Left ventricle myocardium inferior (tissue), 1 donor: ENCODE data around the gene KLHL40. TPM values are rescaled to one million over a fixed set of nuclear protein-coding genes. Genes with fewer than 3 reads are reported as not detected.

Experiments used
- DNase-seq: peaks from one replicate; pipeline ENCODE4 v3.0.0-alpha.2; 2020
- H3K27ac ChIP-seq: fragments of 200-600 bp; replicated peaks from 2 replicates; pipeline ENCODE4 v1.8.0; 2021
- H3K27me3 ChIP-seq: fragments of 200-600 bp; 2 replicates; pipeline ENCODE4 v1.8.0; 2021; ENCODE audit warnings: low read depth
- H3K36me3 ChIP-seq: fragments of 200-600 bp; 2 replicates; pipeline ENCODE4 v1.8.0; 2021
- H3K4me1 ChIP-seq: fragments of 200-600 bp; 2 replicates; pipeline ENCODE4 v1.8.0; 2021
- H3K4me3 ChIP-seq: fragments of 200-600 bp; 2 replicates; pipeline ENCODE4 v1.8.0; 2021; ENCODE audit warnings: mild to moderate bottlenecking, moderate library complexity
- H3K9me3 ChIP-seq: fragments of 200-600 bp; replicated peaks from 2 replicates; pipeline ENCODE4 v1.8.0; 2021
- CTCF ChIP-seq: fragments of 200-600 bp; IDR thresholded peaks from 2 replicates; pipeline ENCODE4 v1.8.0; 2021; ENCODE audit warnings: antibody characterized with exemption, mild to moderate bottlenecking, borderline replicate concordance
- intact Hi-C: fragments of 100-400 bp; cut with micrococcal nuclease; formaldehyde crosslinking; loops from one replicate; pipeline ENCODE4 v1.11.0; 2022
- total RNA-seq: library from RNA; stranded (reverse); fragmentation: NEBNext Ultra II Directional; extraction: Animal tissue kit (Norgen Biotek cat#: 25700); gene quantifications from one replicate; pipeline ENCODE4 v1.2.1, GENCODE V29; 2021
- donor health status: DM: no; HTN: yes; CAD: no; lungs with severe emphysema.

KLHL40 gene
- total RNA-seq, 1 donor from 2014 or later, result 0.22 TPM

DNA sequence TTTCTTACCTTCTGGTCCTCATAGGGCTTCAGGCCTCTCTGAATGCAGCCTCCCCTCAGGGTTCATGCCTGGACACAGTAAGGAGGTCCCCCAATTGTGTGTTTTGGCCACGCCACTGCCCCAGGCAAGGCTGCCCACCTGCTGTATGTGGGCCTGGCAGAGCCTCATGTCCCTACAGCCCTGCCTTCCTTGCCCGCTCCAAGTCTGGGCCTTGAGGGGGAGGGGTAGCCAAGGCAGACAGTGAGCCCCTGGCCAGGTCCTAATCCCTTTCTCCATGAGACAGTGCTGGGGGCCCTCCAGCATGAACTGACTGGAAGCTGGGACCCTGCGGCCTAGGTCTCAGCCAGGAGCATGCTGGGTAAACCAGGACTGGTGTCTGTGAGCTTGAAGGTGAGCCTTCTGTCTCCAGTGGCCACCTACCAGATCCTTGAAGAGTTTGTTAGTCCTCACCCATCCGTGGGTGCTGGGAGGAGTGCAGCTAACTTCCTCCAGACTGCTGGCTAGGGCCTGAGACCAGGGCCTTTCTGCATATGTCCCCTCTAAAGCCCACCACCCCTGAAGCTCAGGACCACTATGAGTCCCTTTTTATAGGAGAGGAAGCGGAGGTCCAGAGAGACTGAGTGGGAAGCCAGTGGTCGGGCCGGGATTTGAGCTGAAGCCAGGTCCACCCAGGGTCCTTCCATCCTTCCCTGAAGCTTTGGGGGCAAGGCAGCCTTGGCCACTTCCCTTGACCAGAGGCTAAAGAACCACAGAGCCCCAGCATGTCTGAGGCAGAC lies 23.1 kb upstream of the KLHL40 start:
- peaks cover 15% of the 10 kb centered on the region for H3K36me3 ChIP-seq
- no peak for DNase-seq
- intact Hi-C loops, result no loop called here
- peak overlapping the region; percentile 96 for H3K27ac ChIP-seq
- H3K9me3 ChIP-seq, result no peaks in the 10 kb centered on the region
- H3K4me3 ChIP-seq, result no peak overlapping the region
- H3K4me1 ChIP-seq, result peaks cover 63% of the 10 kb centered on the region
- no peak for TF ChIP-seq CTCF
- H3K27me3 ChIP-seq, result no peaks in the 10 kb centered on the region

- intact Hi-C loops, result no loop called here
- Histone ChIP-seq H3K27ac (no peak overlapping the region), H3K9me3 (no peaks in the 10 kb centered on the region), H3K4me1 (peaks cover 68% of the 10 kb centered on the region), H3K36me3 (peaks cover 15% of the 10 kb centered on the region), H3K4me3 (no peak overlapping the region), H3K27me3 (no peaks in the 10 kb centered on the region)
- TF ChIP-seq CTCF, result no peak
- no peak for DNase-seq
These were observed 22.4 kb upstream of the KLHL40 start for GRCh38 chr3:42662813-42663535.

DNA sequence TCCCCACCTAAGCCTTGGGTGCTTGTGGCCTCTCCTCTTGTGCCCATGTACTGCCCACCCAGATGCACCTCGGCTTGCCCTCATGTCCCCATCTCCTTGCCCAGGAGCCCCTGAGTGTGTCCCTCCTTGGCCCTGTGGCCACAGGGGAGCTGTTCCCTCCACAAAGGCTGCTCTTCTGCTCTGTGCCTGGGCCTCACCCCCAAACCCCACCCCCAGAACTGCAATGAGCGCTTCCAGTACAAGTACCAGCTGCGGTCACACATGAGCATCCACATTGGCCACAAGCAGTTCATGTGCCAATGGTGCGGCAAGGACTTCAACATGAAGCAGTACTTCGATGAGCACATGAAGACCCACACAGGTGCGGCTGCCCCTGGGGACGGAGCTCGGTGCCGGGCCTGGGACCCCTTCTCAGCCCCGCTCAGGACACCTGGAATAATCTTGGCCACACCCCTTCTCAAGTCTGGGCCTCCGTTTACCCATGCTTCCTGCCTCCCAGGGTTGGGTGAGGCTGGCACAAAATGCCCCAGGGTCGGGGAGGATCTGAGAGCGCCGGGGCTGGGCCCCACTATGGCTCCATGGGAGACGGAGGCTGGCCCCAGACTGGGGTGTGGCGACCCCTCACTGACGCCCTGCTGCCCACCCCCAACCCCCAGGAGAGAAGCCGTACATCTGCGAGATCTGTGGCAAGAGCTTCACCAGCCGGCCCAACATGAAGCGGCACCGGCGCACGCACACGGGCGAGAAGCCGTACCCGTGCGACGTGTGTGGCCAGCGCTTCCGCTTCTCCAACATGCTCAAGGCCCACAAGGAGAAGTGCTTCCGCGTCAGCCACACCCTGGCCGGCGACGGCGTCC lies 21.5 kb upstream of the KLHL40 start:
- H3K27me3 ChIP-seq, result no peaks in the 10 kb centered on the region

DNA sequence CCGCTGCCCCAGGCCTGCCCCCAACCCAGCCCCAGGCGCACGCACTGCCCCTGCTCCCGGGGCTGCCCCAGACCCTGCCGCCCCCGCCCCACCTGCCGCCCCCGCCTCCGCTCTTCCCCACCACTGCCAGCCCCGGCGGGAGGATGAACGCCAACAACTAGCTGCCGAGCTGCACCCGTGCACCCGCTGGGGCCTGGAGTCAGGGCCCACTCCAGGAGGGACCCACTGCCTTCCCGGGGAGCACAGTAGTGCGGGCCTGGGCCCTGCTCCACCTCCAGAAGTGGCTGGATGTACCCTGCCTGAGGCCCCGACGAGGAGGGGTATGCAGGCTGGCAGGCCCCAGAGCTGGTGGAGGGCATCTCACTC lies 20.9 kb upstream of the KLHL40 start:
- intact Hi-C loops, result no loop called here
- DNase-seq, result no peak
- H3K27ac ChIP-seq, result no peak overlapping the region

More for the DNA sequence above, 21.5 kb upstream of the KLHL40 start:
- intact Hi-C loops, result no loop called here
- no peak for TF ChIP-seq CTCF
- H3K4me3 ChIP-seq, result no peak overlapping the region
- H3K9me3 ChIP-seq, result no peaks in the 10 kb centered on the region
- no peak overlapping the region for H3K27ac ChIP-seq
- DNase-seq, result no peak
- peaks cover 7% of the 10 kb centered on the region for H3K36me3 ChIP-seq
- peaks cover 69% of the 10 kb centered on the region for H3K4me1 ChIP-seq

More for the DNA sequence above, 20.9 kb upstream of the KLHL40 start:
- Histone ChIP-seq H3K9me3 (no peaks in the 10 kb centered on the region), H3K4me1 (peaks cover 62% of the 10 kb centered on the region), H3K4me3 (no peak overlapping the region), H3K27me3 (no peaks in the 10 kb centered on the region), H3K36me3 (peaks cover 4% of the 10 kb centered on the region)
- TF ChIP-seq CTCF, result no peak
